H9 (cell line): ENCODE data around the gene DNAH5. TPM values are rescaled to one million over a fixed set of nuclear protein-coding genes. Genes with fewer than 3 reads are reported as not detected.

Experiments
- DNase-seq: peaks from one replicate; pipeline ENCODE4 v3.0.0-alpha.2; 2017
- H2AFZ ChIP-seq: one replicate; pipeline ENCODE4 v1.6.1; 2013; ENCODE audit warnings: mild to moderate bottlenecking, low read length, control low read depth, moderate library complexity
- H2AK5ac ChIP-seq: 2 replicates; pipeline ENCODE4 v1.6.1; 2013; ENCODE audit warnings: low read length, control low read depth, mixed read lengths; ENCODE audit not compliant: insufficient read length
- H2BK120ac ChIP-seq: one replicate; pipeline ENCODE4 v1.6.1; 2013; ENCODE audit warnings: low read depth, mild to moderate bottlenecking, low read length, control low read depth, inconsistent platforms; ENCODE audit not compliant: poor library complexity, severe bottlenecking
- H2BK12ac ChIP-seq: 2 replicates; pipeline ENCODE4 v1.6.1; 2013; ENCODE audit warnings: low read length, control low read depth, mixed read lengths, low read depth; ENCODE audit not compliant: insufficient read length
- H2BK15ac ChIP-seq: 2 replicates; pipeline ENCODE4 v1.6.1; 2013; ENCODE audit warnings: low read depth, low read length, control low read depth
- H2BK20ac ChIP-seq: one replicate; pipeline ENCODE4 v1.6.1; 2013; ENCODE audit warnings: low read depth, mild to moderate bottlenecking, low read length, control low read depth, inconsistent platforms; ENCODE audit not compliant: poor library complexity, severe bottlenecking
- H2BK5ac ChIP-seq: 2 replicates; pipeline ENCODE4 v1.6.1; 2013; ENCODE audit warnings: low read length, control low read depth, mixed read lengths; ENCODE audit not compliant: insufficient read length
- H3K14ac ChIP-seq: 2 replicates; pipeline ENCODE4 v1.6.1; 2013; ENCODE audit warnings: low read length, control low read depth; ENCODE audit not compliant: insufficient read depth
- H3K18ac ChIP-seq: 2 replicates; pipeline ENCODE4 v1.6.1; 2013; ENCODE audit warnings: low read depth, mild to moderate bottlenecking, mixed read lengths, low read length, control low read depth; ENCODE audit not compliant: insufficient read length
- H3K23ac ChIP-seq: 2 replicates; pipeline ENCODE4 v1.6.1; 2013; ENCODE audit warnings: low read length, control low read depth, mixed read lengths, low read depth; ENCODE audit not compliant: insufficient read length
- H3K23me2 ChIP-seq: 2 replicates; pipeline ENCODE4 v1.6.1; 2013; ENCODE audit warnings: low read depth, mild to moderate bottlenecking, mixed read lengths, low read length, control low read depth; ENCODE audit not compliant: insufficient read length, poor library complexity, severe bottlenecking
- H3K27ac ChIP-seq: 2 replicates; pipeline ENCODE4 v1.5.1; 2013; ENCODE audit warnings: low read length, control low read depth, mixed read lengths, low read depth; ENCODE audit not compliant: insufficient read length
- H3K27me3 ChIP-seq: 2 replicates; pipeline ENCODE4 v1.6.1; 2013; ENCODE audit warnings: low read length, control low read depth, inconsistent platforms; ENCODE audit not compliant: insufficient read depth
- H3K4ac ChIP-seq: 2 replicates; pipeline ENCODE4 v1.6.1; 2013; ENCODE audit warnings: low read depth, mild to moderate bottlenecking, control low read depth, inconsistent platforms, low read length, moderate library complexity
- H3K4me1 ChIP-seq: 2 replicates; pipeline ENCODE4 v1.6.1; 2013; ENCODE audit warnings: low read length, control low read depth, inconsistent platforms; ENCODE audit not compliant: insufficient read depth
- H3K4me2 ChIP-seq: 2 replicates; pipeline ENCODE4 v1.6.1; 2013; ENCODE audit warnings: low read length, control low read depth, mixed read lengths; ENCODE audit not compliant: insufficient read length, insufficient read depth
- H3K56ac ChIP-seq: 2 replicates; pipeline ENCODE4 v1.6.1; 2013; ENCODE audit warnings: low read depth, mild to moderate bottlenecking, mixed read lengths, low read length, control low read depth; ENCODE audit not compliant: insufficient read length
- H3K79me1 ChIP-seq: 2 replicates; pipeline ENCODE4 v1.6.1; 2013; ENCODE audit warnings: low read depth, mild to moderate bottlenecking, moderate library complexity, low read length, control low read depth, inconsistent platforms; ENCODE audit not compliant: insufficient read depth, poor library complexity, severe bottlenecking
- H3K79me2 ChIP-seq: 2 replicates; pipeline ENCODE4 v1.6.1; 2013; ENCODE audit warnings: low read length, control low read depth, inconsistent platforms; ENCODE audit not compliant: insufficient read depth
- H3K9ac ChIP-seq: 2 replicates; pipeline ENCODE4 v1.6.1; 2013; ENCODE audit warnings: low read length, control low read depth, mixed read lengths; ENCODE audit not compliant: insufficient read length; ENCODE audit errors: extremely low read depth
- H3K9me3 ChIP-seq: one replicate; pipeline ENCODE4 v1.6.1; 2013; ENCODE audit warnings: low read depth, low read length, inconsistent platforms; ENCODE audit not compliant: control insufficient read depth
- H3T11ph ChIP-seq: one replicate; pipeline ENCODE4 v1.6.1; 2013; ENCODE audit warnings: mild to moderate bottlenecking, low read length, control low read depth, inconsistent platforms
- H4K20me1 ChIP-seq: one replicate; pipeline ENCODE4 v1.6.1; 2013; ENCODE audit not compliant: control insufficient read depth, insufficient read length, insufficient read depth
- H4K5ac ChIP-seq: 2 replicates; pipeline ENCODE4 v1.6.1; 2013; ENCODE audit warnings: low read depth, mild to moderate bottlenecking, mixed read lengths, low read length, control low read depth; ENCODE audit not compliant: insufficient read length
- H4K8ac ChIP-seq: replicated peaks from 2 replicates; pipeline ENCODE4 v1.6.1; 2013; ENCODE audit warnings: low read length, control low read depth, mixed read lengths, low read depth; ENCODE audit not compliant: insufficient read length
- H4K91ac ChIP-seq: 2 replicates; pipeline ENCODE4 v1.6.1; 2013; ENCODE audit warnings: low read depth, mild to moderate bottlenecking, moderate library complexity, mixed read lengths, low read length, control low read depth; ENCODE audit not compliant: insufficient read length
- H3K27ac Mint-ChIP-seq, 3 experiments: 2 replicates in 2 of 3; 3 replicates in 1 of 3; pipeline ENCODE4 v1.8.0; 2020 to 2021; ENCODE audit warnings: mixed read lengths in 3 of 3, mild to moderate bottlenecking in 1 of 3, moderate library complexity in 1 of 3
- H3K27me3 Mint-ChIP-seq: 2 replicates; pipeline ENCODE4 v1.8.0; 2021; ENCODE audit warnings: low read depth, mild to moderate bottlenecking, moderate library complexity, mixed read lengths
- H3K36me3 Mint-ChIP-seq, 3 experiments: 2 replicates in 2 of 3; 3 replicates in 1 of 3; pipeline ENCODE4 v1.8.0; 2020 to 2021; ENCODE audit warnings: low read depth in 3 of 3, mixed read lengths in 3 of 3; ENCODE audit not compliant: insufficient read depth in 1 of 3
- H3K4me1 Mint-ChIP-seq, 2 experiments: 2 replicates each; pipeline ENCODE4 v1.8.0; 2020; ENCODE audit warnings: mixed read lengths in 2 of 2
- H3K4me3 Mint-ChIP-seq, 2 experiments: 2 replicates in 1 of 2; 3 replicates in 1 of 2; pipeline ENCODE4 v1.8.0; 2020 to 2021; ENCODE audit warnings: mild to moderate bottlenecking in 2 of 2, mixed read lengths in 2 of 2, moderate library complexity in 1 of 2
- H3K9me3 Mint-ChIP-seq, 2 experiments: 2 replicates in 1 of 2; 3 replicates in 1 of 2; pipeline ENCODE4 v1.8.0; 2020; ENCODE audit warnings: mild to moderate bottlenecking in 2 of 2, mixed read lengths in 2 of 2, moderate library complexity in 1 of 2
- total RNA-seq: library from RNA; stranded (reverse); gene quantifications from 2 replicates; pipeline ENCODE4 v1.2.1, GENCODE V29; 2021
- TF ChIP-seq, protein P1 (sequence below): fragments of 200-600 bp; sonication (generic); conservative IDR thresholded peaks from 3 replicates; pipeline ENCODE4 v1.8.0; 2021; ENCODE audit warnings: antibody characterized with exemption, mild to moderate bottlenecking

DNAH5 gene
- total RNA-seq, 1 experiment from 2014 or later, result 0.50 TPM

DNA sequence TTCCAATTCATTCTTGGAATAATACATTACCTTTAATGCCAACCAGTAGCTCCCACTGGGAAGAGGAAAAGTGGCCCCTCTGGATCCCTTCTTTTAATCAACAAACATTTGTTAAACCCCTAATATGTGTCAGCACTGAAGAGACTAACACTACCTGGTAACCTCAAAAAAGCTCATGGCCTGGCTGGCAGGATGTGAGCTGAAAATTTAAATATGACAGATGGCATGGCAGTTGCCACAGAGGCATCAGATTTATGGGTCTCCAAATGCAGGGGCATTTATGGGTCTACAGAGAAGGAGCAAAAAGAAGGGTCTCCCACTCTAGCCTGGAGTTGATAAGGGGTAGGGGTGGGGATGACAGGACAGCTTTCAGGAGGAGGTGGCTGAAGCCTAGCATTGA lies 12.5 kb downstream of the DNAH5 start:
- Histone ChIP-seq H2BK5ac (no peak overlapping the region), H3K4ac (no peak overlapping the region), H3K4me1 (no peaks in the 10 kb centered on the region), H3K23ac (no peak overlapping the region), H3K79me1 (no peaks in the 10 kb centered on the region), H4K8ac (no peak overlapping the region), H3T11ph (no peak overlapping the region), H4K91ac (no peak overlapping the region), H3K14ac (no peak overlapping the region), H2BK20ac (no peak overlapping the region), H3K27ac (no peak overlapping the region), H3K23me2 (no peaks in the 10 kb centered on the region), H3K9me3 (no peaks in the 10 kb centered on the region), H3K79me2 (no peaks in the 10 kb centered on the region), H2AFZ (no peak overlapping the region), H2AK5ac (no peak overlapping the region), H2BK12ac (no peak overlapping the region), H3K56ac (no peak overlapping the region), H3K9ac (no peak overlapping the region), H3K18ac (no peak overlapping the region), H2BK15ac (no peak overlapping the region), H3K4me2 (no peak overlapping the region), H4K5ac (no peak overlapping the region), H4K20me1 (no peaks in the 10 kb centered on the region), H2BK120ac (no peak overlapping the region), H3K27me3 (no peaks in the 10 kb centered on the region)
- Mint-ChIP-seq H3K4me1 (peaks cover 5 to 10% of the 10 kb centered on the region in 2 experiments; a peak in 3 of 4 replicates), H3K36me3 (peaks cover 0 to 14% (median 2%) of the 10 kb centered on the region in 3 experiments; a peak in 4 of 7 replicates), H3K9me3 (peaks cover 8 to 10% of the 10 kb centered on the region in 2 experiments; a peak in 4 of 5 replicates), H3K4me3 (no peak overlapping the region), H3K27ac (no peak overlapping the region), H3K27me3 (no peaks in the 10 kb centered on the region)
- DNase-seq, result no peak
- TF ChIP-seq, protein P1, sequence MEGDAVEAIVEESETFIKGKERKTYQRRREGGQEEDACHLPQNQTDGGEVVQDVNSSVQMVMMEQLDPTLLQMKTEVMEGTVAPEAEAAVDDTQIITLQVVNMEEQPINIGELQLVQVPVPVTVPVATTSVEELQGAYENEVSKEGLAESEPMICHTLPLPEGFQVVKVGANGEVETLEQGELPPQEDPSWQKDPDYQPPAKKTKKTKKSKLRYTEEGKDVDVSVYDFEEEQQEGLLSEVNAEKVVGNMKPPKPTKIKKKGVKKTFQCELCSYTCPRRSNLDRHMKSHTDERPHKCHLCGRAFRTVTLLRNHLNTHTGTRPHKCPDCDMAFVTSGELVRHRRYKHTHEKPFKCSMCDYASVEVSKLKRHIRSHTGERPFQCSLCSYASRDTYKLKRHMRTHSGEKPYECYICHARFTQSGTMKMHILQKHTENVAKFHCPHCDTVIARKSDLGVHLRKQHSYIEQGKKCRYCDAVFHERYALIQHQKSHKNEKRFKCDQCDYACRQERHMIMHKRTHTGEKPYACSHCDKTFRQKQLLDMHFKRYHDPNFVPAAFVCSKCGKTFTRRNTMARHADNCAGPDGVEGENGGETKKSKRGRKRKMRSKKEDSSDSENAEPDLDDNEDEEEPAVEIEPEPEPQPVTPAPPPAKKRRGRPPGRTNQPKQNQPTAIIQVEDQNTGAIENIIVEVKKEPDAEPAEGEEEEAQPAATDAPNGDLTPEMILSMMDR, result no peak
